ENCODE results near the gene WARS2. TPM values are rescaled to one million over a fixed set of nuclear protein-coding genes. Genes with fewer than 3 reads are reported as not detected.

WARS2 gene
- total RNA-seq, 1 experiment from 2014 or later = 27.7 TPM

- TF ChIP-seq CTCF (IDR thresholded peaks at IDR 0.05; ENCODE audit: unreplicated experiment) = no peak
- intact Hi-C loops (cut with micrococcal nuclease) = no loop called here
- ChIA-PET POLR2A (interaction anchor here (0.9 to 1.3 kb wide), 3 partner anchors 21 to 56 kb away, joined by 3 to 4 read pairs (median 4); no protein-coding TSS in a partner anchor), CTCF (no interaction called here)
- no peak overlapping the region for H3K4me3 Mint-ChIP-seq (ENCODE audit: unreplicated experiment)
- peaks cover 56% of the 10 kb centered on the region for H3K4me1 Mint-ChIP-seq (ENCODE audit: insufficient read depth, unreplicated experiment)
- no peaks in the 10 kb centered on the region for H3K9me3 Mint-ChIP-seq (ENCODE audit: unreplicated experiment)
- DNase-seq (ENCODE audit: unreplicated experiment) = no peak
- peak overlapping the region; percentile 88 for H3K27ac Mint-ChIP-seq (ENCODE audit: low read depth, unreplicated experiment)
- no peaks in the 10 kb centered on the region for H3K27me3 Mint-ChIP-seq (ENCODE audit: insufficient read depth, unreplicated experiment)
- BruUV-seq (replicated peaks) = no TSS peak
- H3K36me3 Mint-ChIP-seq (ENCODE audit: insufficient read depth, unreplicated experiment) = peaks cover 18% of the 10 kb centered on the region
Observed at GRCh38 chr1:119102051-119102450, 38.4 kb downstream of the WARS2 start.

- no peaks in the 10 kb centered on the region for H3K27me3 Mint-ChIP-seq (ENCODE audit: insufficient read depth, unreplicated experiment)
- POLR2A ChIA-PET = interaction anchor here (0.9 to 1.3 kb wide), 4 partner anchors 21 to 55 kb away, joined by 3 to 4 read pairs (median 4); no protein-coding TSS in a partner anchor
- H3K4me1 Mint-ChIP-seq (ENCODE audit: insufficient read depth, unreplicated experiment) = peaks cover 58% of the 10 kb centered on the region
- DNase-seq (ENCODE audit: unreplicated experiment) = peak; percentile 54
- BruUV-seq (replicated peaks) = no TSS peak
- H3K36me3 Mint-ChIP-seq (ENCODE audit: insufficient read depth, unreplicated experiment) = peaks cover 18% of the 10 kb centered on the region
- no peak for TF ChIP-seq CTCF (IDR thresholded peaks at IDR 0.05; ENCODE audit: unreplicated experiment)
- CTCF ChIA-PET = interaction anchor here (0.5 to 0.9 kb wide), 2 partner anchors 54 to 375 kb away, joined by 3 read pairs; no protein-coding TSS in a partner anchor
- H3K9me3 Mint-ChIP-seq (ENCODE audit: unreplicated experiment) = no peaks in the 10 kb centered on the region
- intact Hi-C loops (cut with micrococcal nuclease) = no loop called here
- peak overlapping the region; percentile 2 for H3K4me3 Mint-ChIP-seq (ENCODE audit: unreplicated experiment)
- peak overlapping the region; percentile 88 for H3K27ac Mint-ChIP-seq (ENCODE audit: low read depth, unreplicated experiment)
Observed at GRCh38 chr1:119101563-119101962, 38.9 kb downstream of the WARS2 start.

GRCh38 chr1:119099775-119100174 lies 40.7 kb downstream of the WARS2 start:
- POLR2A ChIA-PET = interaction anchor here (1.0 to 1.6 kb wide), 3 partner anchors 15 to 59 kb away, joined by 3 to 5 read pairs (median 4); no protein-coding TSS in a partner anchor
- H3K36me3 Mint-ChIP-seq (ENCODE audit: insufficient read depth, unreplicated experiment) = peaks cover 18% of the 10 kb centered on the region
- peak overlapping the region; percentile 88 for H3K27ac Mint-ChIP-seq (ENCODE audit: low read depth, unreplicated experiment)
- peaks cover 52% of the 10 kb centered on the region for H3K4me1 Mint-ChIP-seq (ENCODE audit: insufficient read depth, unreplicated experiment)
- no TSS peak for BruUV-seq (replicated peaks)
- CTCF ChIA-PET = interaction anchor here (0.6 to 1.6 kb wide), 3 partner anchors 41 to 1927 kb away, joined by 3 to 6 read pairs (median 3); partner anchors contain the start of gene WARS2
- no peaks in the 10 kb centered on the region for H3K27me3 Mint-ChIP-seq (ENCODE audit: insufficient read depth, unreplicated experiment)
- no peaks in the 10 kb centered on the region for H3K9me3 Mint-ChIP-seq (ENCODE audit: unreplicated experiment)
- H3K4me3 Mint-ChIP-seq (ENCODE audit: unreplicated experiment) = no peak overlapping the region
- no peak for DNase-seq (ENCODE audit: unreplicated experiment)
- intact Hi-C loops (cut with micrococcal nuclease) = no loop called here
- no peak for TF ChIP-seq CTCF (IDR thresholded peaks at IDR 0.05; ENCODE audit: unreplicated experiment)

GRCh38 chr1:119097380-119097779 lies 43.1 kb downstream of the WARS2 start:
- Mint-ChIP-seq H3K27me3 (ENCODE audit: insufficient read depth, unreplicated experiment) (no peaks in the 10 kb centered on the region), H3K4me1 (ENCODE audit: insufficient read depth, unreplicated experiment) (peaks cover 40% of the 10 kb centered on the region), H3K4me3 (ENCODE audit: unreplicated experiment) (peak overlapping the region; percentile 2), H3K36me3 (ENCODE audit: insufficient read depth, unreplicated experiment) (peaks cover 1% of the 10 kb centered on the region), H3K27ac (ENCODE audit: low read depth, unreplicated experiment) (peak overlapping the region; percentile 53), H3K9me3 (ENCODE audit: unreplicated experiment) (no peaks in the 10 kb centered on the region)
- intact Hi-C loops (cut with micrococcal nuclease) = no loop called here
- no TSS peak for BruUV-seq (replicated peaks)
- peak; percentile 49 for DNase-seq (ENCODE audit: unreplicated experiment)
- no peak for TF ChIP-seq CTCF (IDR thresholded peaks at IDR 0.05; ENCODE audit: unreplicated experiment)
- ChIA-PET CTCF (interaction anchor here (0.6 kb wide), 1 partner anchor 14 kb away, joined by 3 read pairs; no protein-coding TSS in a partner anchor), POLR2A (interaction anchor here (1.0 to 2.4 kb wide), 2 partner anchors 16 to 43 kb away, joined by 3 to 8 read pairs; partner anchors contain the start of gene WARS2)
